HFFc6 (cell line): Measurements from ENCODE around the gene KLHDC7A. TPM values are rescaled to one million over a fixed set of nuclear protein-coding genes. Genes with fewer than 3 reads are reported as not detected.

Experiments
- DNase-seq: peaks from one replicate; pipeline ENCODE4 v3.0.0-alpha.2; 2018
- H3K27ac Mint-ChIP-seq: 2 replicates; pipeline ENCODE4 v1.8.0; 2020; ENCODE audit warnings: mild to moderate bottlenecking, mixed read lengths
- H3K27me3 Mint-ChIP-seq: 2 replicates; pipeline ENCODE4 v1.8.0; 2021; ENCODE audit warnings: mild to moderate bottlenecking, moderate library complexity, mixed read lengths; ENCODE audit not compliant: insufficient read depth
- H3K36me3 Mint-ChIP-seq: 2 replicates; pipeline ENCODE4 v1.8.0; 2021; ENCODE audit warnings: low read depth, mixed read lengths
- H3K4me1 Mint-ChIP-seq: 2 replicates; pipeline ENCODE4 v1.8.0; 2020; ENCODE audit warnings: low read depth, mixed read lengths
- H3K4me3 Mint-ChIP-seq: 2 replicates; pipeline ENCODE4 v1.8.0; 2020; ENCODE audit warnings: mild to moderate bottlenecking, moderate library complexity, mixed read lengths
- H3K9me3 Mint-ChIP-seq: 2 replicates; pipeline ENCODE4 v1.8.0; 2020; ENCODE audit warnings: mild to moderate bottlenecking, mixed read lengths
- total RNA-seq, 6 experiments: library from RNA; stranded (reverse); fragmentation: NEBNext Ultra II Directional; extraction: Animal tissue kit (Norgen Biotek cat#: 25700); gene quantifications; 2 replicates in 1 of 6; 3 replicates in 5 of 6; pipeline ENCODE4 v1.2.3, GENCODE V29; 2021
- TF ChIP-seq, protein P1 (sequence below): fragments of 200-600 bp; sonication (generic); IDR thresholded peaks from 2 replicates; pipeline ENCODE4 v1.5.0; 2021; ENCODE audit warnings: antibody characterized with exemption, mild to moderate bottlenecking

Gene KLHDC7A
- total RNA-seq, 6 experiments from 2014 or later: not detected

DNA sequence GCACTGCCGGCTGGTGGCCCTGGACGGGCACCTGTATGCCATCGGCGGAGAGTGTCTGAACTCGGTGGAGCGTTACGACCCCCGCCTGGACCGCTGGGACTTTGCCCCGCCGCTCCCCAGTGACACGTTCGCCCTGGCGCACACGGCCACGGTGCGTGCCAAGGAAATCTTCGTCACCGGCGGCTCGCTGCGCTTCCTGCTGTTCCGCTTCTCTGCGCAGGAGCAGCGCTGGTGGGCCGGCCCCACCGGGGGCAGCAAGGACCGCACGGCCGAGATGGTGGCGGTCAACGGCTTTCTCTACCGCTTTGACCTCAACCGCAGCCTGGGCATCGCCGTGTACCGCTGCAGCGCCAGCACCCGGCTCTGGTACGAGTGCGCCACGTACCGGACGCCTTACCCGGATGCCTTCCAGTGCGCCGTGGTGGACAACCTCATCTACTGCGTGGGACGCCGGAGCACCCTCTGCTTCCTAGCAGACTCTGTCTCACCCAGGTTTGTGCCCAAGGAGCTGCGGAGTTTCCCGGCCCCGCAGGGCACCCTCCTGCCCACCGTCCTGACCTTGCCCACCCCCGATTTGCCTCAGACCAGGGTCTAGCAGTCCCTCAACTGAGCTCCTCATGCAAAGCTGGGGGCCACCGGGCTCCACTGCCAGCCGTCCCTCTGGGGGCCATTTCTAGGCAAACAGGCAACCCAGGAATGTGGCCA is 2.1 kb downstream of the KLHDC7A start:
- Mint-ChIP-seq H3K4me1 (no peaks in the 10 kb centered on the region), H3K36me3 (0 out of 2 replicates have a peak, but pooled peaks cover 7% of the 10 kb centered on the region), H3K4me3 (no peak overlapping the region), H3K9me3 (peaks cover 42% of the 10 kb centered on the region), H3K27me3 (no peaks in the 10 kb centered on the region; the same call in 1 of the 2 replicates), H3K27ac (no peak overlapping the region)
- TF ChIP-seq, protein P1, sequence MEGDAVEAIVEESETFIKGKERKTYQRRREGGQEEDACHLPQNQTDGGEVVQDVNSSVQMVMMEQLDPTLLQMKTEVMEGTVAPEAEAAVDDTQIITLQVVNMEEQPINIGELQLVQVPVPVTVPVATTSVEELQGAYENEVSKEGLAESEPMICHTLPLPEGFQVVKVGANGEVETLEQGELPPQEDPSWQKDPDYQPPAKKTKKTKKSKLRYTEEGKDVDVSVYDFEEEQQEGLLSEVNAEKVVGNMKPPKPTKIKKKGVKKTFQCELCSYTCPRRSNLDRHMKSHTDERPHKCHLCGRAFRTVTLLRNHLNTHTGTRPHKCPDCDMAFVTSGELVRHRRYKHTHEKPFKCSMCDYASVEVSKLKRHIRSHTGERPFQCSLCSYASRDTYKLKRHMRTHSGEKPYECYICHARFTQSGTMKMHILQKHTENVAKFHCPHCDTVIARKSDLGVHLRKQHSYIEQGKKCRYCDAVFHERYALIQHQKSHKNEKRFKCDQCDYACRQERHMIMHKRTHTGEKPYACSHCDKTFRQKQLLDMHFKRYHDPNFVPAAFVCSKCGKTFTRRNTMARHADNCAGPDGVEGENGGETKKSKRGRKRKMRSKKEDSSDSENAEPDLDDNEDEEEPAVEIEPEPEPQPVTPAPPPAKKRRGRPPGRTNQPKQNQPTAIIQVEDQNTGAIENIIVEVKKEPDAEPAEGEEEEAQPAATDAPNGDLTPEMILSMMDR: no peak
- no peak for DNase-seq

DNA sequence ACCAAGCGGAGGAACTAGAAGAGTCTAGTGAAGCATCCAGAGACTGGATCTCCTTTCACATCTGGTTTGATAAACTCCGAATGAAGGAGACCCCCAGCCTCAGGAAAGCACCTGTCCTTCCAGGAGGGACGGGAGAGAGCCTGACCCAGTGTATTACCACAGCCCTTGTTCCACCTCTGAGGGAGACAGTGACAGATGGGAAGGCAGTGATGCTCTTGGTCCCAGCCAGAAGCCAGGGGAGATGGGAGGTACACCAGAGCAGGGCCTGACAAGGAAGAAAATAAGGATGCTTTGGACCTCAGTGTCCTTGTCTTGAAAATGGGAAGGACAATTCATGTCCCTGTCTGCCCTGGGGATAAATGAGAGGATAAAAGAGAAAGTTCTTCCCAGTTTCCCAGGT is 3.5 kb downstream of the KLHDC7A start:
- H3K27ac Mint-ChIP-seq: no peak overlapping the region
- no peak overlapping the region for H3K4me3 Mint-ChIP-seq
- no peaks in the 10 kb centered on the region for H3K4me1 Mint-ChIP-seq
- no peaks in the 10 kb centered on the region; the same call in 1 of the 2 replicates for H3K27me3 Mint-ChIP-seq
- peaks cover 51% of the 10 kb centered on the region for H3K9me3 Mint-ChIP-seq
- H3K36me3 Mint-ChIP-seq: 0 out of 2 replicates have a peak, but pooled peaks cover 9% of the 10 kb centered on the region
- TF ChIP-seq, protein P1: no peak
- DNase-seq: no peak

DNA sequence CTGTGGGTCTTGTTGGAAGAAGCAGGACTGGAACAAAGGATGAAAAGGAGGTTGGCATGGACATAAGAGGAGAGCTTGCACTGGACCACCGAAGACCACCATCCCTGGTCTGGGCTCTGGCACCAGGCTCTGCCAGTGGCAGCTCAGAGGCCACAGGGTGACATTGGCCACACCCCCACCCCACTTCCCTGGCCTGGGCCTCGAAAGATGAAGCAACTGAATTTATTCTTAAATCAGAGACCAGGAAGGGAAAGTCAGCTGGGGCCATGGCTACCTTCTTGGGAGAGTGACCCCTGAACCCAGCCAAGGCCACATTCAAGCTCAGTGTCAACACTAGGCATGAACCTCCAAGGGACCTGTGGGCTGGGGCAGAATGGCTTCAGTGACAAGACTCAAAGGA is 4.0 kb downstream of the KLHDC7A start:
- no peak overlapping the region for H3K4me3 Mint-ChIP-seq
- no peak for DNase-seq
- TF ChIP-seq, protein P1: no peak
- H3K4me1 Mint-ChIP-seq: no peaks in the 10 kb centered on the region
- H3K27me3 Mint-ChIP-seq: no peaks in the 10 kb centered on the region; the same call in 1 of the 2 replicates
- H3K36me3 Mint-ChIP-seq: 0 out of 2 replicates have a peak, but pooled peaks cover 9% of the 10 kb centered on the region
- H3K27ac Mint-ChIP-seq: no peak overlapping the region
- peaks cover 51% of the 10 kb centered on the region for H3K9me3 Mint-ChIP-seq

DNA sequence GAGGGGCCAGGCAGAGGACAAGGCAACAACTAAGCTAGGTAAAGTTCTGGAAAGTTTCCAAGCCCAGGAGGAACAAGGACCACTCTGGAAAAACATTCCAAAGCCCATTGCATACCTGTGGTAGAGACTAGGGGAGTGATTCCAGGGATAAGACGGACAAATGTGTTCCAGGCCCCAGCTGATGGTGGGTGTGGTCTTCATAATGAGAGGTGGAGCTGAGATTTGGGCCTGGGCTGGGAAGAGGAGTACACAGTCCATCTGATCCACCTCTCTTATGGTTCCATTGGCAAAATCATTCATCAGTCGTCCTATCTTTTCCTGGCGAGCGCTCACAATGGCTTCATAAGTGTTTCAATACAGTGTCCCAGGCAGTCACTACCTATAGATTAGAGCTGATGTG is 4.5 kb downstream of the KLHDC7A start:
- Mint-ChIP-seq H3K27me3 (no peaks in the 10 kb centered on the region; the same call in 1 of the 2 replicates), H3K36me3 (0 out of 2 replicates have a peak, but pooled peaks cover 9% of the 10 kb centered on the region), H3K27ac (no peak overlapping the region), H3K9me3 (peaks cover 47% of the 10 kb centered on the region), H3K4me3 (no peak overlapping the region), H3K4me1 (no peaks in the 10 kb centered on the region)
- no peak for DNase-seq
- TF ChIP-seq, protein P1: no peak

DNA sequence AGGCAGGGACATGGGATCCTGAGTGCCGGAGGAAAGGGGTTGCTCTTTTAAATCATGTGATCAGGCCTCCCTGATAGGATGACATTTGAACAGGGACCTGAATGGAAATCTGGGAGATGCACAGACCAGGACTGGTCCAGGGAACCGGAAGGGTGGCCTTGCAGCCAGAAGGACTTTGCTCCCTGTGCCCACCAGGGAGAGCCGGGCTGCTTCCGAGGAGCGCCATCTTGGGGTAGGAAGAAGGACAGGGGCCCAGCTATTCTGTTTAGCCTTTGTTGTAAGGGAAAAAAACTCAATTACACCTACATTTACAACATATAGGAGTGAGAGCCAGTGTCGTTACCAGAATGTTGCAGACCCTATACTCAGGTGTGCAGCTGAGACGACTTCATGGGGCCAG is 5.5 kb downstream of the KLHDC7A start:
- Mint-ChIP-seq H3K4me3 (no peak overlapping the region), H3K27me3 (no peaks in the 10 kb centered on the region; the same call in none of the 2 replicates), H3K4me1 (no peaks in the 10 kb centered on the region), H3K36me3 (0 out of 2 replicates have a peak, but pooled peaks cover 9% of the 10 kb centered on the region), H3K9me3 (peaks cover 53% of the 10 kb centered on the region), H3K27ac (no peak overlapping the region)
- no peak for DNase-seq
- TF ChIP-seq, protein P1: no peak
